GM12872 (cell line): ENCODE results near the gene NELL1.

Experiments used
- TF ChIP-seq, protein P1 (sequence below): IDR thresholded peaks from 3 replicates; pipeline ENCODE4 v1.5.1; 2011; ENCODE audit warnings: low read depth, mild to moderate bottlenecking, low read length, moderate library complexity; ENCODE audit not compliant: insufficient read depth

NELL1 gene

DNA sequence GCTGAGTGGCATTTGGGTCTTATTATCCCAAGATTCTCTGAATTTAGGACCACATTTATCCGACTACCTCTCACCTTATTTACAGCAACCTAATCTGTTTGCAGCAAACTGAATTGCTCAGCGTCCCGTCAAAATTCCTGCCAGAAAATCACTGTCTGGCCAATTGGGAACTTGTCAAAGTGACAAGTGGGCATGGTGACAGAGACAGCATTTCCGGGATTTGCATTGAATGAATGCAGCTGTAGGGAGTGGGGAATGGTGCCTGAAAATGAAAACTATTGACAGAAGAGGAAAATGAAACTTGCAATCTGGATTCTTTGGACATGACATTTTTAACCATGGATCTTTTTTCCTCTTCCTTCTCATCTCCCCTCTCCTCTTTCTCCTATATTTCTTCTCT, 113.8 kb downstream of the NELL1 start:
- TF ChIP-seq, protein P1, sequence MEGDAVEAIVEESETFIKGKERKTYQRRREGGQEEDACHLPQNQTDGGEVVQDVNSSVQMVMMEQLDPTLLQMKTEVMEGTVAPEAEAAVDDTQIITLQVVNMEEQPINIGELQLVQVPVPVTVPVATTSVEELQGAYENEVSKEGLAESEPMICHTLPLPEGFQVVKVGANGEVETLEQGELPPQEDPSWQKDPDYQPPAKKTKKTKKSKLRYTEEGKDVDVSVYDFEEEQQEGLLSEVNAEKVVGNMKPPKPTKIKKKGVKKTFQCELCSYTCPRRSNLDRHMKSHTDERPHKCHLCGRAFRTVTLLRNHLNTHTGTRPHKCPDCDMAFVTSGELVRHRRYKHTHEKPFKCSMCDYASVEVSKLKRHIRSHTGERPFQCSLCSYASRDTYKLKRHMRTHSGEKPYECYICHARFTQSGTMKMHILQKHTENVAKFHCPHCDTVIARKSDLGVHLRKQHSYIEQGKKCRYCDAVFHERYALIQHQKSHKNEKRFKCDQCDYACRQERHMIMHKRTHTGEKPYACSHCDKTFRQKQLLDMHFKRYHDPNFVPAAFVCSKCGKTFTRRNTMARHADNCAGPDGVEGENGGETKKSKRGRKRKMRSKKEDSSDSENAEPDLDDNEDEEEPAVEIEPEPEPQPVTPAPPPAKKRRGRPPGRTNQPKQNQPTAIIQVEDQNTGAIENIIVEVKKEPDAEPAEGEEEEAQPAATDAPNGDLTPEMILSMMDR, result no peak

DNA sequence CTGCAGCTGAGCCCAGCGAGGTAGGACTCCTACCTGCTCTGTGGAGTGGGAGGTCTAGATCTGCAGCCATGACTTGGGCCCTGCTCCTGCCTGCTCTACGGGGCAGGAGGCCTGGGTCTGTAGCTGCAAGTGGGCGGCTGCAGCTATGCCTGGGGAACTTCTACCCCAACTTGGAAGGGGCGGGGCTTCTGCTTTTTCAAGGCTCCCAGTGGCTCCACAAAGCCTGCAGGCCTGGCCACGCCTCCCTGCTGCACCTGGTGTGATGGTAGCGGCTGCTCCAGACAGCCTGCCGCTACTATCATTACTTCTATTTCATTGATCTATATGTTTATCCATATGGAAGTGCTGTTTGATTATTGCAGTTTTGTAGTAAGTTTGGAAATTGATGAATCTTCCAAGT, 121.2 kb downstream of the NELL1 start:
- TF ChIP-seq, protein P1, result no peak

DNA sequence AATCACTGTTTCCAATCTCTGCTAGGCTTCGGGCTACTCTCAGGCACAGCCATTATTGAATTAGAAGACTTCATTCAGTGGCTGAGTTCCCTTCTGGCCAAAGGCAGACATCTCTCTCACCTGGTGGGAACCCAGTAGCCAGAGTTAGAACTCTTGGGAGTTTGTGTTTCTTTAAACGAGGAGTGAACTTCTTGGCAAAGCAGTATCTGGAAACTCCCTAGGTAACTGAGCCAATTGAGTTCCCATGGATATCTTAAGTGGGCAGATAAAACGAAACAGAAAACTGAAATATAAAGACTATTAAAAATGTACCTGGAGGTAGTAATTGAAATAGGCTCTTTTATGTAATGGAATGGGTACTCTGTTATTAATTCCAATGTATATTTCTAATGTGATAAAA, 125.6 kb downstream of the NELL1 start:
- TF ChIP-seq, protein P1, result no peak

DNA sequence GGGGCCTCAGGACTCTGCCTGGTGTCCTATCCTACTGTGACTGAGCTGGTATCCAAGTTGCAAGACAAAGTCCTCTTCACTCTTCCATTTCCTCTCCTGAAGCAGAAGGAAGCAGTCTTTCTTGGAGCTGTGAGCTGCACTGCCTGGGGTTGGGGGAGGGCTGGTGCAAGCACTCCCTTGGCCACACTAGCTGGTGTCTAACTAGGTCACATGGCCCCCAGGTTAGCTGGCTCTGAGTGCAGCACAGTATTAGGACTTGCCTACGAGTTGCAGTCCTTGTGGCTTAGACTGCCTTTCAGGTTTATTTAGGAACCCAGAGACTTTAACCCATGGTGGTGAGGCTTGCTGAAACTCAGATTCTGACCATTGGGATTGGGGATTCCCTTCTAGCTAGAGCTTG, 138.9 kb downstream of the NELL1 start:
- TF ChIP-seq, protein P1, result no peak

DNA sequence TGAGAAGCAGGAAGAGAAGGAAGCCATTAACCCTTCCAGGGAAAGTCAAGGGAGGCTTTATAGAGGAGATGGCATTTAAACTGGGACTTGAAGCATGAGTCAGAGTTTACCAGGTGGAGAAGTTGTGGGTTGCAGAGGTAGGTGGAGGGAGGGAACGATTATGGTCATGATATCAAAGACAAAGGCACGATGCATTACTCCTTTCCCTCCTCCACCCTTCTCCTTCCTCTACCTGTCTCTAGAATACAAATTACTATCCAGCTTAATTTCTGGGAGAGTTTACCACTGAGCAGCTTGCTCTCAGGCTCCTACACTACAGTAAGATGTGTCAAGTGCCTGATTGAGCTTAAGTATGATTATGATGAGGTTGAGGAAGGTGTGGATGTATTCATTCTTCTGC, 151.7 kb downstream of the NELL1 start:
- TF ChIP-seq, protein P1, result no peak

DNA sequence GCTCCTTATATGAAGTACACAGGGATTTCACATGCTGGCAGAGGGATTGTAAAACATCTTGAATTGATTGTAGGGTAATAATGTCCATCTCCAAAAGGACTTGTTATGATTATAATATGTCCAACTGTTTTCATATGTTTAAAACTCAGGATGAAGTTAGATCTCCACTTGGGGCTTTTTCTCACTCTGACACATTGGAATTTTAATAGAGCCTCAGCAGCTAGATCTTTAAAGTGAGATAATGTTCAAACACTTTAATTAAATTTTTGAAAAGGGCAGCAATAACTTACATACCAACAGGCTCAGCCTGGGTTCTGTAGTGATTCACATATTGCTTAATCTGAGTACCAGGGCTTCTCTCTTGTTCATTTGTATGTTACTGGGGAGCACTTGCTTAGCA, 152.1 kb downstream of the NELL1 start:
- TF ChIP-seq, protein P1, result no peak

DNA sequence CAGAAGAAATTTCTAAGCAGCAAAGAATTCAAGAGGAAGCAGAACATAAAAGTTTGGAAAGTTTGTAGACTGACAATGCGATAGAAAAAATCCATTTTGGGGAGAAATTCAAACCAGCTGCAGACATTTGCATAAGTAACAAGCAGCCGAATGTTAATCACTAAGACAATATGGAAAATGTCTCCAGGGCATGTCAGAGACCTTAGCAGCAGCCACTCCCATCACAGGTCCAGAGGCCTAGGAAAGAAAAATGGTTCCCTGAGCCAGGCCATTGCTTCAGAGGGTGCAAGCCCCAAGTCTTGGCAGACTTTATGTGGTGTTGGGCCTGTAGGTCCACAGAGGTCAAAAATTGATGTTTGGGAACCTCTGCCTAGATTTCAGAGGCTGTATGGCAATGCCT, 155.4 kb downstream of the NELL1 start:
- TF ChIP-seq, protein P1, result no peak

DNA sequence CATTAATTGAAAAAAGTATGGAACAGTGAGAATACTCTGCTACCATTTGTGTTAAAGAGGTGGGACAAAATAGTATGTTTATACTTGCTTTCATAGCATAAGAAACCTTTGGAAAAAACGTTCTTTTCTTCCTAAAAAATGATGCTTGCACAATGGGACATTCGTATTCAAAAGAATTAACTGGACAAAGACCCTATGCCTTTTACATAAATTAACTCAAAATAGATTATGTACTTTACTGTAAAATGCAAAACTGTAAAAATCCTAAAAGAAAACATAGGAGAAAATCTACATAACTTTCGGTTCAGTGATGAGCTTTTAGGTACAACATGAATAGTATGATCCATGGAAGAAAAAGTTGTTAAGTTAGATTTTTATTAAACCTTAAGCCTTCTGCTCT, 166.2 kb downstream of the NELL1 start:
- TF ChIP-seq, protein P1, result no peak
